Measurements from ENCODE around the gene LIPC.

Gene LIPC

DNA sequence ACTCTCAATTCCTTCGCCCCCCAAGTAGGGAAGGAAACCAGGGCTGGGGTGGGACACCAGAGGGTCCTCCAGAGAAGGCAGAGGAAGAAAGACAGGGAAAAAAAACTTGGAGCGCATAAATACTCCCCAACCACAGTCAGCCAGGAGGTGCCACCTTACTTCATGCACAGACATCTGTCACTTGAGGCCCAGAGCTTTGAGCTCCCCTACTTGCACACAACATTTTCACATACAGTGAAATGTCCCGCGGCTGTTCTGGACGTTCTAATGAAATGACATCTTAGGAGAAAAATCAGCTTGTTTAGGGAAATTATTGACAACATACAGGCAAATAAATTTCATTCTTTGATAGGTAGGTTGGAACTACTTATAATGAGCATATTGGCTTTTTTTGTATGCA lies 113.0 kb downstream of the LIPC start:
- DNase-seq, result no peak

DNA sequence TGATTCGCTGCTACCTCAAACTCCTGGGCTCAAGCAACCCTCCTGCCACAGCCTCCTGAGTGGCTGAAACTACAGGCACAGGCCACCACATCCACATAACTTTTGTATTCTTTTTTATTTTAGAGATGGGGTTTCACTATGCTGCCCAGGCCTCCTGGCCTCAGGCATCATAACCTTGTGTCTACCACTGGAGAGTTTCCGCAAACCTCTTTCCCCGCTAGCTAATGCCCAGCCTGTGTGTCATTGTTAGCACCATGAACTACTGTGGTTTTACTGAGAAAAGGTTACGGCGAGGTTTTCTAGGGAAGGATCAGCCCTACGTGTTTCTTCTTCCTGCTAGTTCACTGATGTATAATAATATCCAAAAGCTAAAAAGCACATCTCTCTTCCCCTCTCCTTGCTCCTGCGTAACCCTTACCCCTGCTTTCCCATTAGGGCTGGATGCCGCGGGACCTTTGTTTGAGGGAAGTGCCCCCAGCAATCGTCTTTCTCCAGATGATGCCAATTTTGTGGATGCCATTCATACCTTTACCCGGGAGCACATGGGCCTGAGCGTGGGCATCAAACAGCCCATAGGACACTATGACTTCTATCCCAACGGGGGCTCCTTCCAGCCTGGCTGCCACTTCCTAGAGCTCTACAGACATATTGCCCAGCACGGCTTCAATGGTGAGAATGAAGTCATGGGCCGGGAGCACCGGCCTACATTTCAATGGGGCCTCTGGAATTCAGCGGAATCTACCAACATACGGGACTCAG lies 113.7 kb downstream of the LIPC start:
- DNase-seq, result peak in 1 of 2 experiments; percentile 23

DNA sequence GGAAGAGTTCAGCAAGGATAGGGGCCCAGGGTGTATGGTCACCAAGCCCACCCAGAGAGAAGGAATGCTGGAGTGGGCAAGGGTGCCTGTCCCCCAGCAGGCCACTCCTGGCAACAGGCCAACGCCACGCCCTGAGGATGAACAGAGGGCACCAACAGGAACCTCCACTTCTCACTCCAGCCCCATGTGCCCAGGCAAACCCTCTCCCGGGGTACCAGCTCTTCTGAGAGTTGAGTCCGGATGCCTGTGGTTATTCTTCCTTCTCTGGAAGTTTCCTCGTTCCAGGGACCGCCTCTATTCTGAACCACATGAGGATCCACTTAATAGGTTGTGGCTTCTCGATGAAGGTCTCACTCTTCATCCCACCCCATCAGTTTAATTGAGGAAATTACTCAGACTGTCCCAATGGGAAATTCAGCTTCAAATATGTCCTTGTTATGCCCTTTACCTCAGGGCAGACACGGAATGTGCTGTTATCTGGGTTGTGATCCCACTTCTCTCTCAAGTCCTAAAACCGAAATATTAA lies 114.3 kb downstream of the LIPC start:
- no peak for DNase-seq

DNA sequence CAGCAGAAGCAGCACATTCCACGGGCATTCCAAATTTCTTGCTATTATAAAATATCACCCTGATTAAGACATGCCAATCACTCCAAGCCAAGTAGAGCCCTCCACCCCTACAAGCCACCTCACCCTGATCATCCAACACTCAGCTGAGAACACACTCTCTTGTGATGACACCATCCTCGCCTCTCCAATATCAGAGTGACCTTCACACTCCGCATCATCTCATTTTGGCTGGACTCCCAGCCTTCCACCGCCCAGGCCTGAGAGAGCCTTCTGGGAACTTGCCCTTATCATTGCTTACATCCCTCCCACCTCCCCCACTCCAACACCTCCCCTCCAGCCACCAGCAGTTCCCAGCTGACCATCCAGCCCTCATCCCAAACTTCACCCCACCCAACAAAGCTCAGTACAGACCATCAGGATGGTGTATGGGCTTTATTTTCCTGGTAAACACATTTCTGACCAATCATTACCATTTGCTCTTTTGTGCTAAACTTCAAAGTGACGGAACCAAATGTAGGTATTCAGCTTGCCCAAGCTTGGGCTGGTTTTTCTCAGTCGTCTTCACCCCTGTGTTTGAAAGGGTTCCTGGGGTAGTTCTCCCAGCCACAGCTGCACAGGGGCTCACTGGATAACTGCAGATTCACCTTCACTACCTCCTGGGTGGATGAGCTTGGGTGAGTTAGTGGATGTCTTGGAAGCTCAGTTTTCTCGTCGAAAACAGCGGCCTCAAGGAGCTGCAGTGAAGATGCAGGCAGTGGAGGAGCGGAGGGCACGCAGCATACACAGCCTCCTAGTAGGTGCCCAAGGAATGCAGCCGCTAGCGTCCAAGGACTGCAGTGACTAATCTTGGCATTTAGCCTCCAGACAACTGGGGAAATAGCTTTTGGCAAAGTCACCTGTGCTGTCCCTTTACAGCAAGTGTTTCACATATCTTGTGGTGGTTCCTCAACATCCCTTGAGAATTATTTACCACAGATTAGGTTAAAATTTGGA lies 115.1 kb downstream of the LIPC start:
- no peak for DNase-seq

DNA sequence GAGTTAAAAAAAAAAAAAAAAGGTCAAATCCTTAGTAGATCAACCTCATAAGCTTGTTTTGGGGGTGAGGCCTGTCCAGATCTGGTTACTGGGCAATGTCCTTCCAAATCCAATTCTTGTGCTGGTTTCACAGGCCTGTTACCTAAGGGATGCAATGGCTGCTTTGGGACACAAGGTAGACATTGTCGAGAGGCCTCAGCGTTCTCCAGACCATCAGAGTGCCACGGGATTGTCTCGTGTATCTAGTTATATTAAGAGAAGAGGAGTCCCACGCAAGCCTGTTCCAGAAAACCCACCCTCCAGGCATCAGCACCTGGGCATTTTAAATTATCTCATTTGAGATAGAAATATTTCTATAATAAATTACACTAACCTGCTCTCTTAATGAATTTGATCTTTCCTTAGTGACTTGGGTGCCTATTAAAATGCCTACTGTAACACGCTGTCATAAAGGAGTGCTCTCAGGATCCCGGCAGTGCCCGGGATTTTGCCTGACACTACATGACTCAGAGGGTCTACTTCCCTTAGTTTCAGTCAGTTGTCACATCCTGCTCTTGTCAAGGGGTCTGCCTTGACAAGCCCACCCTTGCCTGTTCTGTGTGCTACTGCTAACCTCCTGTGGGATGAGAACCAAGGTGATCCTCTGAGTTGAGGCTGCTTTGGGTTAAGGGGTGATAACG lies 116.0 kb downstream of the LIPC start:
- DNase-seq, result no peak

DNA sequence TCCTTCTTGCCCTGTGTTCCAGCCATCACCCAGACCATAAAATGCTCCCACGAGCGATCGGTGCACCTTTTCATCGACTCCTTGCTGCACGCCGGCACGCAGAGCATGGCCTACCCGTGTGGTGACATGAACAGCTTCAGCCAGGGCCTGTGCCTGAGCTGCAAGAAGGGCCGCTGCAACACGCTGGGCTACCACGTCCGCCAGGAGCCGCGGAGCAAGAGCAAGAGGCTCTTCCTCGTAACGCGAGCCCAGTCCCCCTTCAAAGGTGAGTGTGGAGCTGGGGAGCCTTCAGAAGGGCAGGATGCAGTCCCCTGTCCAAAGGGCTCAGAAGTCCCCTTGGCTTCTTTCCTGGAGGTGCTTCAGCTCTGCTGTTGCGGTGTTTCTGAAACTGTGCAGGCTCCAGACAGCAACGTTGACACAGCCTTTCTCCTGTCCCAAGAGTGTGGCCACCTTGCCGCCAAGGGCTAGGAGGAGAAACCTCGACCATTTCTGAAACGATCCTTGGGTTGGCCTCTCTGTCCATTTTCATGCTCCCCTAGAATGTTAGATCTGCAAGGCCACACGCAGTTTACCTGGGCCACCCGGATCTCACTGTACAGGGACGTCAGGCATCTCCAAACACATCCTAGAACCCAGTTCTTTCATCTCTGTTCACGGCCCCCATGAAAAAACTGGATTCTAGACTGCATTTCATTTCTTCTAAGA lies 116.7 kb downstream of the LIPC start:
- DNase-seq, result no peak

DNA sequence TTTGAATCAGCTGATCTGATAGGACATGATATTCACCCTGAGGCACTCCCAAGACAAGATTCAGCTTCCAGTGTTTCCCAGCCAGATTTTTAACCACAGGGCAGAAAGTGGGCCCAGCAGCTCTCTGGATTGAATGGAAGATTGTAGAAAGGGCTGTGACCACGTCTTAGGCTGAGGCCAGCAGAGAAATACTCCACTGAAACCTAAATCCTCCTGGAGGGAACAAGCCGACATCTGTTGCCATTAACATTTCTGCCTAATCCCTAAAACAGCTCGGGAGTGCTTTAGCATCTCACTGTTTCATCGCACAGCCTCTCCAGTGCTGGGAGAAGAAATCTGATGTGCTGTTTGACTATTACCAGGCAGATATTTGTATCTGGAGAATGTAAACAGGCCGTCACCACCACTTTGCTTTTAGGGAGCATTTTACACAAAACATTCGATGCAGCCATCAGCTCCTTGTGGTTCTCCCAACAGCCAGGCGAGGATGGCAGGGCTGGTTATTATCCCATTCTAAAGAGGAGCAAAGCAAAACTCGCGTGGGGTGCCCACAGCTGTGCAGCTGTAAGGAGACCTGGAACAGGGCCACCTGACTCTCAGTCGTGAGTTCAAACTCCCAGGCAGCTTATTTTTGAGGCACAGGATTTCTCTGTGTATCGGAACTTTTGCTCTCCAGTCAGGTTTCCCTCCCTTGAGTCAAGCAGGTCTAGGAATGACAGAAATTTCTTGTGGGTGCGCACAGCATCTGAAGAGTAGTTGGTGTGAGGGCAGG lies 117.4 kb downstream of the LIPC start:
- DNase-seq, result no peak

DNA sequence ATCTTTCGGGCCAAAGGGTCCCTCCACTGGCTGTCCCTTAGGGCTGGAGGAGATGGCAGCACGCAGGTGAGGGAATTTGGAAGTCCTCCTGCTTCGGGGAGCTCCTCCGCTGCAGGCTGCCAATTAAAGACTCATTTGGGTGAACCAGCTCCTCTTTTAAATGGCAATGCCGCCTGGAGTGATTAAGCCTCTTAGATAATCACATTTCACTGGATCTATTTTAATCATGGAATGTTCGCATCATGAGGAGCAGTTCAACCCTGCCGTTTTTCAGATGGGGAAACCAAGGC lies 117.9 kb downstream of the LIPC start:
- no peak for DNase-seq

DNA sequence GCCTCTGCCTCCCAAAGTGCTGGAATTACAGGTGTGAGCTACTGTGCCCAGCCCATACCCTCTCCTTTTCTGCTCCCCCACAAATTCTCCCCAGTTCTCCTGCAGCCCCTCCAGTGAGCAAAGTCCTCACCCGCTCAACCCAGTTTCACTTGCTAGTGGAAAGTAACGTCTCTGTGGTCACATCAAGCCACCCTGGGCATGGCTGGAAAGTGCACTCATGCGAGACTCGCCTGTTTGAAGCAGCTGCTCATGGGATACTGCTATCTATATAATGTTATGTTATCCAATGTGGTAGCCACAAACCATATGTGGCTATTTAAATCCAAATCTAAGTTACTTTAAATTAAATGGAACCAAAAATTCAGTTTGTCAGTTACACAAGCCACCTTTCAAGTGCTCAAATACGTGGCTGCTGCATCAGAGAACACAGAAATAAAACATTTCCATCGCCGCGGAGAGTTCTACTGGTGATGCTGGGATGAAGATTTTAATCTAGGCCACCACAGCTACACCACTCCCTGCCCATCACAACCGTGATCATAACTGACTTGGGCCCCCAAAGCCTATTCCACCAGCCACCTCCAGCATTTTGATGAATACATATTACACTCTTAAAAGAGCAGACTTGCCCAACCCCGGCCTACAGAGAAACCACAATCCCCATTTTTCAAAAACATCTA lies 119.4 kb downstream of the LIPC start:
- no peak for DNase-seq

DNA sequence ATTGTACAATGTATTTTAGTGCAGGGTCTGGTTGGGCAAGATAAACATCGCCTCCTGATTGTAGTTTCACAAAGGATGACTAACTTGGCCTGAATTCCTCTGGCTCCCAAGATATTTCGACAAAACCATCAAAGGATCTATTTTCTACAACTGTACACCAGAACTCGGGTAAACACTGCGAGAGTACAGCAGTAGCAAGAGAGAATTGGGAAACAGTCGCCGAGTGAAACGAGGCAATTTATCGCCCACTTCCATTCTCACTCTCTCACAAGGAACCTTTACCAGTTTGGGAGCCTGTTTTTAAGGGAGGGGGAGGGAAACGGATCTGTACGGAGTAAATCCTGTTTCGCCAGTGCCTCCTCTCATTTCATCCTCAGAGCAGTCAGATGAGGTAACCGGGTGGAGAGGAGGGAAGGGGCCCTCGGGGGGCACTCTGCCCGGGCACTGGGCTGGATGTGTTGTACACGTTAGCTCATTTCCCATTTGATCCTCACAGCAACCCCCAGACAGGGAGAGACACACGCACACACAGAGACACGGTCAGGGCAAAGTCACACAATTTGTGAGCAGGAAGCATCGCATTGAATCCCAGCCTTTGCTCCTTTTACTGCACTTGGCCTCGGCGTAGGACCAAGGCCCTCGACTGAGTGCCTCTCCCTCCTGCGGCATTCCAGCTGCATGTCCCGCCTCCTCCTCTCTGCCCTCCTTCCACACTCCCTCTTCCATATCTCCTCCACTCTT lies 120.1 kb downstream of the LIPC start:
- no peak for DNase-seq

DNA sequence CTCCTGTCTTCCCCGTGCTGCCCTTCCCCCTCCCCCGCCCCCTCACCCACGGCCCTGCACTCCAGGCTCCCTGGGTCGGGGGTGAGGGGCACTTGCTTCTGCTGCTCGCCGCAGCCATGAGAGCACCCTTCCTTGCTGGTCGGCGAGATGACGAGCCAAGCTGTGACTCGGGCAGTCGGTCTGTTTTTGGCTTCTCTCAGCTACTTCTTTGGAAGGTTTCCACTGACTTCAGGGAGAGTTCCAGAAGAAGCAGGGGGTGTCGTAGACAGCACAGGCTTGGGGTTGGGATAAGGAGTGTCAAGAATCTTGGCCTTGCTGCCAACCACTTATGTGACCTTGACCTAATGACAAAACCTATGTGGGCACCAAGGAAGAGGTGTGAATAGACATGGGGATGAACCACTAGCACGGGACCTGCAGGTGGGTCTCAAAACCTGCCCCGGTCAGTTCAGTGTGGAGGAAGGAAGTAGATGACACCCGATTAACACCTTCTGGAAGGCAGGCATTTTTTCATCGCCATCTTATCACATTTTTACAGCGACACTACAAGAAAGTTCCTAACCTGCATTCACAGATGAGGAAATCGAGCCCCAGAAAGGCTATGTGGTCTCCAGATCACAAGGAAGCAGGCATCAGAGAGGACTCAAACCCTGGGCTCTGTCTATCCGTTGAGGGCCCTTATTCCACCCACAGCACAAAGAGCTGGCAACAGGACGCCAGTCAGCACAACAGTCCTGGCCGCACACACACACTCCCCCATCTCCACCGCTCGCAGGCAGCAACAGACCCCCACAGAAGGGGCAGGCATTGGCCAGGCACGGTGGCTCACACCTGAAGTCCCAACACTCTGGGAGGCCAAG lies 120.9 kb downstream of the LIPC start:
- no peak for DNase-seq

DNA sequence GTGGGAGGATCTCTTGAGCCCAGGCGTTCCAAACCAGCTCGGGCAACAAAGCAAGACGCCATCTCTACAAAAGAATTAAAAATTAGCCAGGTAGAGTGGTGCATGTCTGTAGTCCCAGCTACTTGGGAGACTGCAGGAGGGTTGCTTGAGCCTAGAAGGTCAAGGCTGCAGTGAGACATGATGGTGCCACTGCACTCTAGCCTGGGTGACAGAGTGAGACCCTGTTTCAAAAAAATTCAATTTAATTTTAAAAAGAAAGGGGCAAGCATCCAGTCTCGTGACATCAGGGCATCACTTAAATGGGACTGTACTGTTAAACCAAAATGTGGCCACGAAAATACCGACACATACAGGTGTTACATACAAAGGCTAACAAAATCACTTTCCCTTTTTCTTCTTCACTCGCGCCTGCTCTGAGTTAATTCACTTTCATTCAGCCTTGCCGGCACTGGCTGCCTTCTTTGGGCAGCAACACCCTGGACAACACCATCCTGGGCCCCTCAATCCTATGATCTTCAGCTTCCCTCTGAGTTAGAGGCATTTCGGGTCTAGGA lies 121.7 kb downstream of the LIPC start:
- DNase-seq, result no peak

DNA sequence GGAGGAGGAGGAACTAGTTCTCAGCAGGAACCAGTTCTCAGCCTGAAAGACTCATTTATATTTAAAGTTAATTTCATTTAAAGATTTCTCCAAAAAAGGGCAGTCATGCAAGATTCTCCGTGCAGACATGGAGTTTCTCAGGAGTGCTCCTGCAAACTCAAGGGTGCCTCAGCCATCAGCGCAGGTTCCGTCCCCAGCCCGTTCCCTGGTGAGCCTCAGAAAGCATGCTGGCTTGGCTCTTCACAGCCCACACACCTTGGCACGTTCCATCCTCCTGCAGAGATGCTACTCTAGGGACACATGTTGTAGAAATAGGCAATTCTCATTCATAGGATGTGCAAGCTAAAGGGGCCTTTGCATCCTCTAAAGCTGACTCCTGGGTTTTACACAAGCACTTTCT lies 123.0 kb downstream of the LIPC start:
- DNase-seq, result no peak

DNA sequence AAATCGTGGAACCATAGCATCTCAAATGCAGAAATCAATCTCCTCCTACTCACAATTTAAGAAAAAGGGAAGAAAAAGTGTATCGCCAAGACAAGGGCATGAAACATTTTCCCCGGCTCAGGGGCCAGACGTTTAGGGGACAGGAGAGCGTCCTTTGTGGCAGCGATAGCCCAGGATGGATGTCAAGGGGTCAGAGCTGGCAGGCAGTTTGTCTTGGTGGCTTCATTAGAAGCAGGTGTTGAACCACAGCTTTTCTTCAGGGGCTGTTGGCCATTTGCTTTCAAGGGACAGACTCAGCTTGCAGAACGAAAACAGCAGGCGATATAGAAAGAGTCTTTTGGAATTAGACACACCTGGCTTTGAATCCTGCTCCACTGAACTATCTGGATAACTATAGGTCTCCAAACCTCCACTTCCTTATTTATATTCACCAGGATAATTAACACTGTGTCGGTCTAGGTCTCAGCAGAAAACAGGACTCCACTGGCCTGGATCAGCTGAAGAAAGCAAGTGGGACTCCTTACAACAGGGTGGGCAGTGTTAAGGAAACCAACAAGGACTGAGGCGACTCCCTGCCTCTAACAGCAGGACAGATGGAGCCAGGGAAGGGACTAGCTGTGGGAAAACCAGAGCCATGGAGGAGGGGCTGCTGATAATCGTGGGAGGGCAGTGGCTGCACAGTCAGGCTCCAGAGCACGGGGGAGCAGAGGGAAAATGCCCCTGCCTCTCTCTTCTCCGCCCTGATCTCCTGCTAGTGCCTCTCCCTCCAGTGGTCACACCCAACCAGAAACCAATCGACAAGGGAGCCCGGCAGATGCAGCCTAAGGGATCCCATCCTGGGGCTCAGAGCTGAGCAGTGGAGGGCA lies 123.6 kb downstream of the LIPC start:
- no peak for DNase-seq

DNA sequence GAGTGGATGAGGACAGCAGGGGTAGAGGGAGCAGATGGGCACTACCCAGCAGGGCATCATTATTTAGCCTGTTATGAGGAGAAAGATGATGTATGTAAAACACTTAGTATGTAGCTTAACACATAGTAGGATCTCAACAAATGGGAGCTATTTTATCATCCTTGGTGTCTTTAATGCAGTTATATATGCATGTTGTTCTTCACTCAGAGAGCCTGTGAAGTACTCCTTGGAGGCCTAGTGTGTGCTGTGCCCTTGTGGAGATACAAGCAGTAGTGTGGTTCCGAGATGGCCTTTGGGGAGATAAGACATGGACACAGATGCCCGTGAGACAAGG lies 124.2 kb downstream of the LIPC start:
- DNase-seq, result no peak

DNA sequence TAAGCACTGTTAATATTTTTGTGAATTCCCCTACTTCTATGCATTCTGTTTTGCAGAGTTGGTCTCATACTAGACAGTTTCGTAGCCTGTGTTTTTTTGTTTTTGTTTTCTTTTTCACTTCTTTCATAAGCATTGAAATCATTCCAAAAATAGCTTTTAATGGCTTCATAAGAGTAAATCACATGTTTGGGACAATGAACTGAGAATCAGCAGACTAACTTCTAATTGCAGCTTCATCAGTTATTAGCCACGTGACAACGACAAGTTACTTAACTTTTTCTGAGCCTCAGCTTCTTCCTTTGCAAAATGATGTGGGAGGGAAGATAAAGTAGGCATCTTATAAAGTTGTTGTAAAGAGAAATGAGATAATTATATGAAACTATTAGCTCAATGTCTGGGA lies 124.8 kb downstream of the LIPC start:
- DNase-seq, result no peak

DNA sequence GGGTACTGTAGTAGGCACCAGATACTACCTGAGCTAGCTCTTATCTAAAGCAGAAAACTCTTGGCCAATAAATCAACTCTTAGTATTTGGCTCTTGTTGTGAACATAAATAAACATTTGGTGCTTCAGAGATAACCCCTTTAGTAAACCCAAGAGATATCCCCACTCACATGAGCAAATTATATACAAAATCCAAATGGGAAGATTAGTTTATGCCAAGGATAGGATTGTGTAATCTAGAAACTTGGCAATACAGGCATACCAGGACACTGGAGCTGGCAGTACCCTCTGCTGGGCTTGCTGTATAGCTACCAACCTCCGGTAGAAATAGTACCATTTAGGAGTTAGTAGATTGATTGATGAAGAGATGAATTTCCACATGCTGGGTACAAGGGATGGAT lies 127.0 kb downstream of the LIPC start:
- no peak for DNase-seq

DNA sequence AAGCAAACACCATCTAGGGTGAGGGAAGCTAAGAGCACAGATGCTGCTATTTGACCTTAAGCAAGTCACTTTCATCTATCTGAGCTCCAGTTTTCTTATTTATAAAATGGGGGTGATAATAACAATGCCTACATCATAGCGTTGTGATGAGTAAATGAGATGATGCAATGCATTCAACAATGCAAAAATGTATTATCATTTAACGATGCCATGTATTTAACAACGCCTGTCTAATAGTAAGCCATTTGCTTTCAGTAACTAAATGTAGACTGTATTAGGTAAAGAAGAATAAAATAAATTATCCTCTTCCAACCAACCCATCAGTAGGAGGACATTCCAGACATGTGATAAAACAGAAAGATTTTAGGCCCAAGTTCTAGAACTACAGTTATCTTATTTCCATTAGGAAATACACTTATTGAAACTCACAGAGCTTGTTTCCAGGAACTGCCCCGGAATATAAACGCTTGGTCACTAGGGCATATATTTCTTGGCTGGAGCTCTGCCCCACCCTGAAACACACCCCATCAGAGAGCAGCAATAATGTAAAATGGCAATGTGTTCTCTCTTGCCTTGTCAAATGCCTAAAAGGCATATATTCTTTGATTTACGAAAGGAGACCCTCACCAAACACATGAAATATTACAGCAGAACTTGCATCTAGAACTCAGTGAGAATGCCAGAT lies 128.3 kb downstream of the LIPC start:
- DNase-seq, result no peak

Measured in stimulated activated CD4-positive, alpha-beta T cell treated with anti-CD3 and anti-CD28 coated beads, Interleukin-4, amount 100 ng/mL, for 4 hours (primary cell).